WERI-Rb-1 (cell line): ENCODE data around the gene BMP6.

Source experiments
- DNase-seq: peaks from one replicate; pipeline ENCODE4 v3.0.0-alpha.2; 2020
- H3K27ac ChIP-seq: fragments of 250-450 bp; sonication (Bioruptor Pico); 2 replicates; pipeline ENCODE4 v1.5.1; 2020; ENCODE audit warnings: mild to moderate bottlenecking, moderate library complexity
- H3K27me3 ChIP-seq: fragments of 250-450 bp; sonication (Bioruptor Pico); 2 replicates; pipeline ENCODE4 v1.5.1; 2021; ENCODE audit warnings: mild to moderate bottlenecking, low read depth, moderate library complexity; ENCODE audit not compliant: insufficient read depth, severe bottlenecking
- H3K36me3 ChIP-seq: fragments of 250-450 bp; sonication (Bioruptor Pico); 2 replicates; pipeline ENCODE4 v1.5.1; 2020; ENCODE audit warnings: mild to moderate bottlenecking, moderate library complexity
- H3K4me3 ChIP-seq: 2 replicates; pipeline ENCODE4 v1.5.1; 2011; ENCODE audit warnings: low read depth, mild to moderate bottlenecking, control low read depth, low read length
- H3K9me3 ChIP-seq: fragments of 250-450 bp; sonication (Bioruptor Pico); 2 replicates; pipeline ENCODE4 v1.5.1; 2021; ENCODE audit warnings: mild to moderate bottlenecking, moderate library complexity; ENCODE audit not compliant: severe bottlenecking
- CTCF ChIP-seq: IDR thresholded peaks from 2 replicates; pipeline ENCODE4 v1.5.1; 2011; ENCODE audit warnings: low read depth, mild to moderate bottlenecking, control low read depth, inconsistent platforms, low read length

Gene BMP6

GRCh38 chr6:7818257-7819214 is 92.6 kb downstream of the BMP6 start:
- DNase-seq: no peak
- no peak for TF ChIP-seq CTCF
- peaks cover 11% of the 10 kb centered on the region for H3K27me3 ChIP-seq
- H3K4me3 ChIP-seq: no peak overlapping the region
- H3K27ac ChIP-seq: no peak overlapping the region
- no peaks in the 10 kb centered on the region for H3K9me3 ChIP-seq
- H3K36me3 ChIP-seq: no peaks in the 10 kb centered on the region

DNA sequence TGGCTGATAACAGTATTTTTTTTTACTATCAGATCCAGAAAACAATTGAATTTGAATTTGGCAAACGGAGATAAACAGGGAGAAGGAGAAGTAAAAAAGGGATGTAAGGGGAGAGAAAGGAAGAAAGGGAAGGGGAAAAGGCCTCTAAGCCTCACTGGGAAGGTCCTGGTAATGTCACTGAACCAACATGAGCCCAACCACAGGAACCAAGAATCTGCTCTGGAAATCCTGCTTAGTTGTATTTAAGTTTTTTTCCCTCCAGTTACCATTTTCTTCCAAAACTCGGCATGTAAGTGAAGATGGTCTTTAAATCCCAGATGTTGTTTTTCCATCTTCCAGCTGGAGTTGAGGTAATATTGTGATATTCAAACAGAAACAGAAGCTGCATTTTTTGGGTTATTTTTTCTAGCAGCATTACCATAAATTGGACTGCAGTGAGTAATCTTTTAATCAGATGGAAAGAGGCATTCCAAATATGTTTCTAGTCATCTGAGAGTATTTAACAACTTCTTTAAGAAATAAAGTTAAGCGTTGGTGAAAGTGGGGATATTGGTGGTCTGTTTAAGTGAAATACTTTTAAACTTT is 93.6 kb downstream of the BMP6 start:
- no peaks in the 10 kb centered on the region for H3K9me3 ChIP-seq
- DNase-seq: no peak
- TF ChIP-seq CTCF: no peak
- H3K4me3 ChIP-seq: no peak overlapping the region
- H3K27ac ChIP-seq: no peak overlapping the region
- H3K36me3 ChIP-seq: no peaks in the 10 kb centered on the region
- peaks cover 7% of the 10 kb centered on the region for H3K27me3 ChIP-seq

DNA sequence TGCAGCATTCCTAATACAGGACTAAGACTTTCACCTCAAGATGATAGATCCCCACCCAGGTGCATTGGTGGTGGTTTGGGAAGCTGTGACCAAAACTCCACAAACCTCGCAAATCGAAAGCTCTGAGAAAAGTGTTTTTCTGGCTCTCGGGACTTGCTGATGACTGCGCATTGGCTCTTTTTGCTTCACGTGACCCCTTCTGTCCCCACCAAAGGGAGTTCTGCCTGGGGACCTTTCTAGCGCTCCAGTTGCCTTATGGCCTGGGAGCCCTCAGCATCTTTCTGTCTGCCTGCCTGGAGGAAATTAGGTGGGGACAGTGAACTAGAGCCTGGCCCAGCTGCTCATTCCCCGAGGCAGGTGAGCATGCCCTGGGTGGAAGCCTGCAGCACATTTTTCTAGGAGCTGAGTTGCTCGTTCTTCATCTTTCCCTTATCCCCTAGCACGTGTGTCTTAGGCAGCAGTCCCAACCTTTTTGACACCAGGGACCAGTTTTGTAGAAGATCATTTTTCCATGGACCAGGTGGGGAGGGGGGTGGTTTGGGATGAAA is 94.5 kb downstream of the BMP6 start:
- TF ChIP-seq CTCF: no peak
- Histone ChIP-seq H3K27ac (no peak overlapping the region), H3K4me3 (no peak overlapping the region), H3K9me3 (peaks cover 7% of the 10 kb centered on the region), H3K36me3 (no peaks in the 10 kb centered on the region), H3K27me3 (peaks cover 15% of the 10 kb centered on the region)
- DNase-seq: no peak

DNA sequence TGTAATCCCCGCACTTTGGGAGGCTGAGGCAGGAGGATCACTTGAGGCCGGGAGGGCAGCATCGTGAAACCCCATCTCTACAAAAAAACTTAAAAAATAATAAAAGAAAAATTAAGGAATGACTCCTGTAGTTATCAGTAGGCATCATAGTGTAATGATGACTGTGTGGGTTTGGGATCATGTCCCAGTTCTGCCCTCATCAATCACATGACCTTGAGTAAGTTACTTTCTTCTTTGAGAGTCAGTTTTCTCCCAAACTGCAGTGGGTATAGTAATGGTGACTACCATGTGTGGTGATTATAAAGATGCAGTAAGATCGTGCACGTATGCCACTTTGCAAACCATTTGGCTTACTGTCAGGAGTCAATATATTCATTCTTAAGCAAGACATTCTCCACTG is 95.5 kb downstream of the BMP6 start:
- H3K9me3 ChIP-seq: peaks cover 7% of the 10 kb centered on the region
- TF ChIP-seq CTCF: no peak
- H3K27me3 ChIP-seq: peaks cover 20% of the 10 kb centered on the region
- no peak overlapping the region for H3K4me3 ChIP-seq
- no peaks in the 10 kb centered on the region for H3K36me3 ChIP-seq
- no peak for DNase-seq
- no peak overlapping the region for H3K27ac ChIP-seq

DNA sequence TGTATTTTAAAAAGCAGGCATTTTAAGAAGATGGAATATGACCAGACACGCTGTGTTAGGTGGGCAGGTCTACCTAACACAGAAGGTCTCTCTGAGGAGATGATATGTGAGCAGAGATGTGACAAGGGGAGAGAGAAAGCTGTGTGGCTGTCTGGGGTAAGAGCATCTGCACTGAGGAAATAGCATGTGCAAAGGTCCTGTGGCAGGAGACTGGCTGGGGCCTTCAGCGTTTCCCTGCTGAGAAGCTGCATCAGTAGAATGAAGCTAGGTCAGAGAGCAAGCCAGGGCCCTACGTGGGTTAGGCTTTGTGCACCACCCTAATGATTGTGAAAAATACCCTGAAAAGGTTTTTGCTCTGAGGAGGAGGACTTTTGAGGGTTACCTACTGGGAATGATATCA is 97.7 kb downstream of the BMP6 start:
- peaks cover 40% of the 10 kb centered on the region for H3K27me3 ChIP-seq
- no peak for DNase-seq
- no peak overlapping the region for H3K4me3 ChIP-seq
- H3K9me3 ChIP-seq: peaks cover 7% of the 10 kb centered on the region
- TF ChIP-seq CTCF: no peak
- no peak overlapping the region for H3K27ac ChIP-seq
- no peaks in the 10 kb centered on the region for H3K36me3 ChIP-seq
